ENCODE measurements around the gene SRCAP. TPM values are rescaled to one million over a fixed set of nuclear protein-coding genes. Genes with fewer than 3 reads are reported as not detected.

The SRCAP gene
- total RNA-seq, 1 experiment from 2014 or later = 57.4 TPM

DNA sequence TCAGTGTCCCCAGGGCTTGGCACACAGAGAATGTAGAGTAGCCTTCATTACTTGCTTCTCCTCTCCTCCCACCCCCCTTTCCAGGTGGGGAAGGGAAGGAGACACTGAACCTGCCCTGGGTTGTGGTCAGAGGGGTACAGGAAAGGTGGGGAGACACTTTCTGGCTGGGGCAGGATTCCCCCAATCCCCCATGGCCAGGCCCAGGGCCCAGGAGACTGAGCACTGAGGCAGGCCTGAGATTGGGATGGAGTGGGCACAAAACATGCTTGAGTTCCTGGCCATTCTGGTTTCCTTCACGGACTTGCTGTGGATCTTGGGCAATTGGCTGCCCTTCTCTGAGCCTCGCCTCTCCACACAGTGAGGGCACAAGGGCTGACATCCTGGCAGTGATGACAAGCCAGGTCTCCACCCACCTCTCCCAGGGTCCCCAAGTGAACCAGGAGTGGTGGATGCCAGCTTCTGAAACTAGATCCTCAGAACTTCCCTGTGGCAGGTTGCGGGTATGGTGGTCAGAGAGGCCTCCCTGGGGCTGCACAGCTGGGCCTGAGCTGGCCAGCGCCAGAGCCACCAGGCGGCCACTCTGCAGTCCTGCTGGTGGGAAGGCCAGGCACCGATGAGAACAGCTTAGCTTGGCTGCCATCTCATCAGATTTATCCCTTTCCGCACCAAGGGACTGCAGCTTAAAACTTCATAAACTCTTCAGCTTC is 78.8 kb downstream of the SRCAP start:
- Histone ChIP-seq H3K9me3 (no peaks in the 10 kb centered on the region), H3K4me1 (peaks cover 12% of the 10 kb centered on the region), H3K36me3 (ENCODE audit: control insufficient read depth, insufficient read depth, low read length) (peaks cover 2% of the 10 kb centered on the region), H3K4me3 (ENCODE audit: low read depth, low read length) (no peak overlapping the region), H3K27me3 (replicated peaks; ENCODE audit: control insufficient read depth, insufficient read depth, low read length) (no peaks in the 10 kb centered on the region)
- no peak for DNase-seq
- TF ChIP-seq, protein P1, sequence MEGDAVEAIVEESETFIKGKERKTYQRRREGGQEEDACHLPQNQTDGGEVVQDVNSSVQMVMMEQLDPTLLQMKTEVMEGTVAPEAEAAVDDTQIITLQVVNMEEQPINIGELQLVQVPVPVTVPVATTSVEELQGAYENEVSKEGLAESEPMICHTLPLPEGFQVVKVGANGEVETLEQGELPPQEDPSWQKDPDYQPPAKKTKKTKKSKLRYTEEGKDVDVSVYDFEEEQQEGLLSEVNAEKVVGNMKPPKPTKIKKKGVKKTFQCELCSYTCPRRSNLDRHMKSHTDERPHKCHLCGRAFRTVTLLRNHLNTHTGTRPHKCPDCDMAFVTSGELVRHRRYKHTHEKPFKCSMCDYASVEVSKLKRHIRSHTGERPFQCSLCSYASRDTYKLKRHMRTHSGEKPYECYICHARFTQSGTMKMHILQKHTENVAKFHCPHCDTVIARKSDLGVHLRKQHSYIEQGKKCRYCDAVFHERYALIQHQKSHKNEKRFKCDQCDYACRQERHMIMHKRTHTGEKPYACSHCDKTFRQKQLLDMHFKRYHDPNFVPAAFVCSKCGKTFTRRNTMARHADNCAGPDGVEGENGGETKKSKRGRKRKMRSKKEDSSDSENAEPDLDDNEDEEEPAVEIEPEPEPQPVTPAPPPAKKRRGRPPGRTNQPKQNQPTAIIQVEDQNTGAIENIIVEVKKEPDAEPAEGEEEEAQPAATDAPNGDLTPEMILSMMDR (IDR thresholded peaks at IDR 0.05; ENCODE audit: insufficient read depth in 1 of 2, low read depth in 1 of 2, low read length in 1 of 2, severe bottlenecking in 1 of 2, unreplicated experiment in 1 of 2) = no peak
- Mint-ChIP-seq H3K27ac (ENCODE audit: unreplicated experiment) (peak overlapping the region; percentile 91), H3K9me3 (ENCODE audit: unreplicated experiment) (no peaks in the 10 kb centered on the region), H3K36me3 (ENCODE audit: insufficient read depth, unreplicated experiment) (peaks cover 68% of the 10 kb centered on the region), H3K4me1 (ENCODE audit: low read depth, unreplicated experiment) (peaks cover 10% of the 10 kb centered on the region), H3K27me3 (ENCODE audit: insufficient read depth, unreplicated experiment) (no peaks in the 10 kb centered on the region), H3K4me3 (ENCODE audit: unreplicated experiment) (peak overlapping the region; percentile 75)
- BruUV-seq (replicated peaks) = no TSS peak
- CTCF ChIA-PET = interaction anchor here (1.0 kb wide), 1 partner anchor 37 kb away, joined by 3 read pairs; no protein-coding TSS in a partner anchor
- intact Hi-C loops (cut with micrococcal nuclease; ENCODE audit: unreplicated experiment) = no loop called here
- POLR2A ChIA-PET = interaction anchor here (1.1 to 1.4 kb wide), 2 partner anchors 9 to 28 kb away, joined by 3 to 6 read pairs; partner anchors contain the start of gene ZNF629

DNA sequence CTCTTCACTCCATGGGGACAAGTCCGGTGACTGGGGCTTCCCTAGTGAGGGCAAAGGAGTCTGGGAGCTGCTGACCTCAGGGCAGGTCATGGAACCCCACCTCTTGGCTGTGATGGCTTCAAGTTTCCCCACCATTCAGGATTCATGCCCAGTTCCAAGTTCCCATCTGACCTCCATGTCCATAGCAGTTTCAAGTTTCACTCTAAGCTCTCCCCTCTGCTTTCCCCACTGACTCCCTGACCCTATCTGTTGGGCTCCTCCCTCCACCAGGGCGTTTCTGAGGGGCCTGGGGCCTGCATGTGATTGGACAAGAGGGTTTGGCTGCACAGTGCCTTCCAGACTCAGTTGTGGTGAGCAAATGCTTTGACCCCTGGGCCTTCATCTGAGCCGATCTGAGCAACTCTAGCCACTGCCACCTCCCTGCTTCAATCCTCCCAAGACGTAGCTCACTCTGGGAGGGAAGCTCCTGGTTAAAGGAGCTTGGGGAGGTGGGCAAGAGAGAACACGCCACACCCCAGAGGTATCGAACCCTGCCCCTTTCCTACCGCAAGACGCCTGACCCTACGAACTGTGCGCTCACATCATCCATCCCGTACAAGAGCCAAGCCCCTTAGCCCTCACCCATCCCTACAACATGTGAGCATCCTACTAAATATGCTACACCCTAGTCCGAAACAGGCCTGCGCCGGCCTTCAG is 79.7 kb downstream of the SRCAP start:
- intact Hi-C loops (cut with micrococcal nuclease; ENCODE audit: unreplicated experiment) = no loop called here
- Histone ChIP-seq H3K27me3 (replicated peaks; ENCODE audit: control insufficient read depth, insufficient read depth, low read length) (no peaks in the 10 kb centered on the region), H3K36me3 (ENCODE audit: control insufficient read depth, insufficient read depth, low read length) (peaks cover 1% of the 10 kb centered on the region; the same call in 1 of the 2 replicates), H3K4me1 (peaks cover 12% of the 10 kb centered on the region), H3K4me3 (ENCODE audit: low read depth, low read length) (no peak overlapping the region), H3K9me3 (no peaks in the 10 kb centered on the region)
- Mint-ChIP-seq H3K9me3 (ENCODE audit: unreplicated experiment) (no peaks in the 10 kb centered on the region), H3K27me3 (ENCODE audit: insufficient read depth, unreplicated experiment) (no peaks in the 10 kb centered on the region), H3K4me3 (ENCODE audit: unreplicated experiment) (no peak overlapping the region), H3K36me3 (ENCODE audit: insufficient read depth, unreplicated experiment) (peaks cover 61% of the 10 kb centered on the region), H3K27ac (ENCODE audit: unreplicated experiment) (peak overlapping the region; percentile 55), H3K4me1 (ENCODE audit: low read depth, unreplicated experiment) (peaks cover 10% of the 10 kb centered on the region)
- ChIA-PET POLR2A (interaction anchor here (0.6 to 1.1 kb wide), 2 partner anchors 8 to 155 kb away, joined by 3 to 5 read pairs; partner anchors contain the start of gene ZNF629), CTCF (interaction anchor here (0.5 kb wide), 1 partner anchor 159 kb away, joined by 3 read pairs; no protein-coding TSS in a partner anchor)
- TF ChIP-seq, protein P1 (IDR thresholded peaks at IDR 0.05; ENCODE audit: insufficient read depth in 1 of 2, low read depth in 1 of 2, low read length in 1 of 2, severe bottlenecking in 1 of 2, unreplicated experiment in 1 of 2) = no peak
- no peak for DNase-seq
- no TSS peak for BruUV-seq (replicated peaks)

DNA sequence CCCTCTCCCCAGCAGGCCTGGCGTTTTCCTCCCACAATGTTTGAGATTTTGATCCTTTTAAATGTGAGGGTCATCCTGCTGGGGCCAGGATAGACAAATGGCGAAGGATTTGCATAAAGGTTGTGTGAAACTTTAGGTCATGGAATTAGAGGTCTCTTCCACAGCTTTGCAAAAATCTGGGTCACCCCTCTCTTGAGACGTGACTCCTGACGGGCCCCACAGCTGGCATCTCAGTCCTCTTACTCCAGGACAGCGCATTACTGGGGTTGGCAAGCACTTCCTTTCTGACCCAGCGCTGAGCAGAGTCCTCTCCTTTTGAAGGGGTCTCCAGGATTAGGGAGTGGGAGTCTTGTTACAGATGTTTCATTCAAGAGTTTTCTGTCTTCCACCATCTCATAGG is 80.6 kb downstream of the SRCAP start:
- no peaks in the 10 kb centered on the region for H3K27me3 ChIP-seq (replicated peaks; ENCODE audit: control insufficient read depth, insufficient read depth, low read length)
- peaks cover 1% of the 10 kb centered on the region; the same call in 1 of the 2 replicates for H3K36me3 ChIP-seq (ENCODE audit: control insufficient read depth, insufficient read depth, low read length)
- H3K4me3 ChIP-seq (ENCODE audit: low read depth, low read length) = no peak overlapping the region
- no peak overlapping the region for H3K4me3 Mint-ChIP-seq (ENCODE audit: unreplicated experiment)
- no peaks in the 10 kb centered on the region for H3K27me3 Mint-ChIP-seq (ENCODE audit: insufficient read depth, unreplicated experiment)
- H3K27ac Mint-ChIP-seq (ENCODE audit: unreplicated experiment) = no peak overlapping the region
- peaks cover 60% of the 10 kb centered on the region for H3K36me3 Mint-ChIP-seq (ENCODE audit: insufficient read depth, unreplicated experiment)
- no peak for DNase-seq
- H3K4me1 Mint-ChIP-seq (ENCODE audit: low read depth, unreplicated experiment) = peaks cover 10% of the 10 kb centered on the region
- TF ChIP-seq, protein P1 (IDR thresholded peaks at IDR 0.05; ENCODE audit: insufficient read depth in 1 of 2, low read depth in 1 of 2, low read length in 1 of 2, severe bottlenecking in 1 of 2, unreplicated experiment in 1 of 2) = no peak
- intact Hi-C loops (cut with micrococcal nuclease; ENCODE audit: unreplicated experiment) = no loop called here
- POLR2A ChIA-PET = no interaction called here
- TSS peak; percentile 1 for BruUV-seq (replicated peaks)
- CTCF ChIA-PET = no interaction called here
- H3K9me3 ChIP-seq = no peaks in the 10 kb centered on the region
- H3K9me3 Mint-ChIP-seq (ENCODE audit: unreplicated experiment) = no peaks in the 10 kb centered on the region
- peaks cover 12% of the 10 kb centered on the region for H3K4me1 ChIP-seq

All from Caco-2 (cell line).